ENCODE results near the gene NDUFS5. TPM values are rescaled to one million over a fixed set of nuclear protein-coding genes. Genes with fewer than 3 reads are reported as not detected.
"Not testable (repeated sequence)": the region's sequence is repeated elsewhere in the genome, so short reads cannot be mapped to it uniquely, and the experiment has no call there.

Gene NDUFS5
- total RNA-seq (368 TPM), polyA plus RNA-seq (552 TPM)

GRCh38 chr1:39026051-39026865 lies at the start of gene NDUFS5:
Gene NDUFS5 (plus strand): TSS chr1:39026350. CDS start chr1:39028725, 2,375 bp downstream.
- peaks cover 3% of the 10 kb centered on the region for H3K4me1 ChIP-seq (ENCODE audit: insufficient read depth)
- H3K27ac ChIP-seq (ENCODE audit: low read depth), result peak within 1 kb of the TSS; percentile 78
- H3K4me3 ChIP-seq (ENCODE audit: low read depth, low read length), result peak within 1 kb of the TSS; percentile 63
- H3K36me3 ChIP-seq (ENCODE audit: insufficient read depth), result peaks cover 8% of the 10 kb centered on the region
- DNase-seq (ENCODE audit: extremely low spot score), result peak; percentile 81
- WGBS, result under 1% methylated on average over 47 of the region's 47 CpGs

DNA sequence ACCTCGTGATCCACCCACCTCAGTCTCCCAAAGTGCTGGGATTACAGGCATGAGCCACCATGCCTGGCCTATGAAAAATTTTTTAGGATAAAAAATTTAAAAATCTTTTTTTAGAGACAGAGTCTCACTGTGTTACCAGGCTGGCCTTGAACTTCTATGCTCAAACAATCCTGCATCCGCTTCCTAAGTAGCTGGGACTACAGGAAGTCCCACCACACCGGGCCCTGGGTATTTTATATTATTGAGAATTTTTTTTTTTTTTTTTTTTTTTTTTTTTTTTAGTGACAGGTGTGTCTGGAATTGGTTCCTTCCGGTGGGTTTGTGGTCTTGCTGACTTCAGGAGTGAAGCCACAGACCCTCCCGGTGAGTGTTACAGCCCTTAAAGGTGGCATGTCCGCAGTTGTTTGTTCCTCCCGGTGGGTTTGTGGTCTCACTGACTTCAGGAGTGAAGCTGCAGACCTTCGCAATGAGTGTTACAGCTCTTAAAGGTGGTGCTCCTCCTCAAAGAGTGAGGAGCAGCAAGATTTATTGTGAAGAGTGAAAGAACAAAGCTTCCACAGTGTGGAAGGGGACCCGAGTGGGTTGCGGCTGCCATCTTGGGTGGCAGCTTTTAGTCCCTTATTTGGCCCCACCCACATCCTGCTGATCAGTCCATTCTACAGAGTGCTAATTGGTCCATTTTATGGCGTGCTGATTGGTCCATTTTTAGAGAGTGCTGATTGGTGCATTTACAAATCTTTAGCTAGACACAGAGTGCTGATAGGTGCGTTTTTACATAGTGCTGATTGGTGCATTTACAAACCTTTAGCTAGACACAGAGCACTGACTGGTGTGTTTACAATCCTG lies 48.5 kb upstream of the NDUFS5 start:
- DNase-seq (ENCODE audit: extremely low spot score); H3K4me3 ChIP-seq (ENCODE audit: low read depth, low read length); H3K36me3 ChIP-seq (ENCODE audit: insufficient read depth); H3K27ac ChIP-seq (ENCODE audit: low read depth); H3K4me1 ChIP-seq (ENCODE audit: insufficient read depth): not testable (repeated sequence)
- WGBS, result 89% methylated on average over 12 of the region's 12 CpGs

DNA sequence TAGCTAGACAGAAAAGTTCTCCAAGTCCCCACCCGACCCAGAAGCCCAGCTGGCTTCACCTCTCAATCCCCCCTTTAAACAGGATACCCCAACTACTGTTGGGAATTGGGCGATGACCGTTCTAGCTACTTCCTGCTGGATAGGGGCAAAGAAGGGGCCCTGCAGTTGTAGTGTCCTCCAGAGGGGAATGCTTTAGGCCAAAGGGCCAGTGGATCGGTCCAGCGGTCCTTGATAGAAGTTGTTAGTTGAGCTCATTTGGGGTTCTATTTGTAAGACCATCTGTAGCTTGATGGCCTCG lies 48.0 kb upstream of the NDUFS5 start:
- not testable (repeated sequence) for H3K36me3 ChIP-seq (ENCODE audit: insufficient read depth); DNase-seq (ENCODE audit: extremely low spot score); H3K4me3 ChIP-seq (ENCODE audit: low read depth, low read length); H3K27ac ChIP-seq (ENCODE audit: low read depth); H3K4me1 ChIP-seq (ENCODE audit: insufficient read depth)
- 91% methylated on average over 6 of the region's 6 CpGs for WGBS

GRCh38 chr1:38979380-38979779 lies 46.8 kb upstream of the NDUFS5 start:
- 69% methylated on average over 1 of the region's 1 CpG for WGBS

GRCh38 chr1:38989979-38990378 lies 36.2 kb upstream of the NDUFS5 start:
- Histone ChIP-seq H3K27ac (ENCODE audit: low read depth) (no peak overlapping the region), H3K36me3 (ENCODE audit: insufficient read depth) (peaks cover 2% of the 10 kb centered on the region), H3K4me3 (ENCODE audit: low read depth, low read length) (no peak overlapping the region), H3K4me1 (ENCODE audit: insufficient read depth) (no peaks in the 10 kb centered on the region)
- WGBS, result 63% methylated on average over 2 of the region's 2 CpGs
- no peak for DNase-seq (ENCODE audit: extremely low spot score)

More at GRCh38 chr1:38979380-38979779, 46.8 kb upstream of the NDUFS5 start:
- H3K4me3 ChIP-seq (ENCODE audit: low read depth, low read length); H3K27ac ChIP-seq (ENCODE audit: low read depth); H3K36me3 ChIP-seq (ENCODE audit: insufficient read depth); H3K4me1 ChIP-seq (ENCODE audit: insufficient read depth); DNase-seq (ENCODE audit: extremely low spot score): not testable (repeated sequence)

DNA sequence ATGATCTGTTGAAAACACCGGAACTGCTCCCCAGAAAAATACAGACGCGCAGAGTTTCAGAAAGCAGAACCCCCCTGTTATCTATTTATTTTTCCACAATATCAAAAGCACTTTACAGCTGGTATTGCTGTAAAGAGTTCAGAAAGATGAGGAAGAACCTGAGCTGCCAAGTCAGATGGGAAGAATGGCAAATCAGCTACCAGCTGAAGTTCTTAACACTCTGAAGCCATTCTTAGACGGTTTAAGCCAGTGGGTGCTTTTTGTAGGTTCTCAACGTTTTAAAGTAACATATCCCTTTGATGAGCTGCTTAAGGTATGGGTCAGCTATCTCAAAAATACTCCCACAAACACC lies 35.8 kb upstream of the NDUFS5 start:
- peak overlapping the region; percentile 100 for H3K4me3 ChIP-seq (ENCODE audit: low read depth, low read length)
- peaks cover 2% of the 10 kb centered on the region for H3K36me3 ChIP-seq (ENCODE audit: insufficient read depth)
- no peak overlapping the region for H3K27ac ChIP-seq (ENCODE audit: low read depth)
- WGBS, result 17% methylated on average over 5 of the region's 5 CpGs
- no peaks in the 10 kb centered on the region for H3K4me1 ChIP-seq (ENCODE audit: insufficient read depth)
- no peak for DNase-seq (ENCODE audit: extremely low spot score)

- WGBS, result under 1% methylated on average over 76 of the region's 76 CpGs
- Histone ChIP-seq H3K27ac (ENCODE audit: low read depth) (peak within 1 kb of the TSS; percentile 93), H3K36me3 (ENCODE audit: insufficient read depth) (peaks cover 2% of the 10 kb centered on the region), H3K4me1 (ENCODE audit: insufficient read depth) (no peaks in the 10 kb centered on the region), H3K4me3 (ENCODE audit: low read depth, low read length) (peak within 1 kb of the TSS; percentile 100)
- peak; percentile 77 for DNase-seq (ENCODE audit: extremely low spot score)
Measured at GRCh38 chr1:38990738-38991637, 35.2 kb upstream of the NDUFS5 start, which contains the start of gene AKIRIN1. Gene AKIRIN1 (plus strand): TSS chr1:38991276. CDS start chr1:38991381, 105 bp downstream.

- under 1% methylated on average over 30 of the region's 30 CpGs for WGBS
- H3K4me1 ChIP-seq (ENCODE audit: insufficient read depth), result peaks cover 2% of the 10 kb centered on the region
- peaks cover 2% of the 10 kb centered on the region for H3K36me3 ChIP-seq (ENCODE audit: insufficient read depth)
- H3K4me3 ChIP-seq (ENCODE audit: low read depth, low read length), result peak overlapping the region; percentile 100
- DNase-seq (ENCODE audit: extremely low spot score), result no peak
- H3K27ac ChIP-seq (ENCODE audit: low read depth), result peak overlapping the region; percentile 93
Measured at GRCh38 chr1:38991638-38992411, 34.3 kb upstream of the NDUFS5 start.

- DNase-seq (ENCODE audit: extremely low spot score), result no peak
- peaks cover 2% of the 10 kb centered on the region for H3K36me3 ChIP-seq (ENCODE audit: insufficient read depth)
- peaks cover 2% of the 10 kb centered on the region for H3K4me1 ChIP-seq (ENCODE audit: insufficient read depth)
- H3K27ac ChIP-seq (ENCODE audit: low read depth), result no peak overlapping the region
- peak overlapping the region; percentile 100 for H3K4me3 ChIP-seq (ENCODE audit: low read depth, low read length)
- WGBS, result 19% methylated on average over 11 of the region's 11 CpGs
Measured at GRCh38 chr1:38992412-38993111, 33.6 kb upstream of the NDUFS5 start.

GRCh38 chr1:38994196-38994595 lies 32.0 kb upstream of the NDUFS5 start:
- Histone ChIP-seq H3K27ac (ENCODE audit: low read depth) (no peak overlapping the region), H3K36me3 (ENCODE audit: insufficient read depth) (peaks cover 2% of the 10 kb centered on the region), H3K4me1 (ENCODE audit: insufficient read depth) (peaks cover 2% of the 10 kb centered on the region), H3K4me3 (ENCODE audit: low read depth, low read length) (no peak overlapping the region)
- WGBS, result 74% methylated on average over 5 of the region's 5 CpGs
- DNase-seq (ENCODE audit: extremely low spot score), result no peak

DNA sequence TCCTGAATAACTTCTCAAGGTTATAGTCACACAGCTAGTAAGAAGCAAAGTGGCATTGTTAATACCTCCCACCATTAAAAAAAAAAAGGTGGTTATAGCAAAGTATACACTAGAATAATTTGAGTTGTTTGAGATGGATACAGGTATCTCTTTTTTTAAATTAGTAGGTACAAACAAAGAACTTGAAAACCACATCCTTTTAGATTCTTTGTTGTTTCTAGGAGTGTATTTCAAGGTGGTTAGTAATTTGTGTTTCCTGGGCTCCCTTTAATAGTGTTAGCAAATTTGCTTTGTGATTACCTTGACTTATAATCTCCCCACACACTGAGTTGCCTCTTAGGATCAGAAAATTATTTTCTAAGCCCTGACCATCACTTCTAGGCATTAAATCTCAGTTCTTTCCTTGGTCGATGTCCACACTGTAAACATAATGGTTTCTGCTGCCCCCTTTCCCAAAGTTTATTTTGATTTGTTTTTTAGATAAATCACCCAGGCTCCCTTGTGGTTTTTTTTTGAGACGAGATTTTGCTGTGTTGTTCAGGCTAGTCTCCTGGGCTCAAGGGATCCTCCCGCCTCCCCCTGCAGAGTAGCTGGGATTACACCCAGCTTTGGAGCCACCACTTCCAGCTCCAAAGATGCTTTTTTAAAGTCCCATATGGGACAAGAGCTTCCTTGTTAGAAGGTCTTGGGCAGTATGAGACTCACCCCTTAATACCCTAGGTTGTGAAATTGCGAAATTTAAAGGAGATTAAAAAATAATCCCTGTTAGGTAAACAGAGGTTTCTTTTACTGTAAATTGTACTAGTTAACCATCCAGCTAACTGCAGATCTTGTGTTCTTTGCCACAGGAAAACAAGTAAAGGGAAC lies 28.9 kb upstream of the NDUFS5 start:
- WGBS, result 32% methylated on average over 4 of the region's 4 CpGs
- Histone ChIP-seq H3K27ac (ENCODE audit: low read depth) (peak overlapping the region; percentile 80), H3K4me1 (ENCODE audit: insufficient read depth) (peaks cover 3% of the 10 kb centered on the region), H3K4me3 (ENCODE audit: low read depth, low read length) (no peak overlapping the region), H3K36me3 (ENCODE audit: insufficient read depth) (peaks cover 6% of the 10 kb centered on the region)
- no peak for DNase-seq (ENCODE audit: extremely low spot score)

DNA sequence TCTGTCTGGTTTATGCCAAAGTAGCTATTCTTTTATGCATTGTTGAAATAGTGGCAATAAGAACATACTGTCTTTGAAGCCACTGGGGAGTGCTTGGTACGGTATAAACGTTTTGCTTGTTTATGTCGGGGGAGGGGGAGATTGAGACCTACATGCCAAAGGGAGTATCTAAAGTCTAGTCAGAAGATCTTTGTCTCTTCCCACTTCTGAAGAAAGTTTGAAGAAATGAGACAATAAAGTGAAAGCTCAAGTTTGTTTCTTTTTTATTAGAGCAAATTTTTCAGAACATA lies 28.3 kb upstream of the NDUFS5 start:
- peaks cover 3% of the 10 kb centered on the region for H3K4me1 ChIP-seq (ENCODE audit: insufficient read depth)
- WGBS, result 32% methylated on average over 3 of the region's 3 CpGs
- H3K36me3 ChIP-seq (ENCODE audit: insufficient read depth), result peaks cover 8% of the 10 kb centered on the region
- H3K4me3 ChIP-seq (ENCODE audit: low read depth, low read length), result no peak overlapping the region
- no peak overlapping the region for H3K27ac ChIP-seq (ENCODE audit: low read depth)
- DNase-seq (ENCODE audit: extremely low spot score), result no peak

All from urinary bladder (tissue), 4 donors.